Mucosa of rectum (tissue), 2 donors: ENCODE data around the gene PAPLN.

Source experiments
- H3K27ac ChIP-seq, 2 donors: one replicate each; pipeline ENCODE4 v1.7.0; 2013; ENCODE audit warnings: inconsistent platforms in 2 of 2, low read depth in 2 of 2, low read length in 2 of 2
- H3K27me3 ChIP-seq, 2 donors: one replicate each; pipeline ENCODE4 v1.7.0; 2013; ENCODE audit warnings: low read length in 2 of 2; ENCODE audit not compliant: control insufficient read depth in 2 of 2, insufficient read depth in 2 of 2
- H3K36me3 ChIP-seq, 2 donors: one replicate each; pipeline ENCODE4 v1.7.0; 2013; ENCODE audit warnings: low read length in 2 of 2; ENCODE audit not compliant: control insufficient read depth in 2 of 2, insufficient read depth in 2 of 2
- H3K4me1 ChIP-seq, 2 donors: one replicate each; pipeline ENCODE4 v1.7.0; 2013; ENCODE audit warnings: low read length in 2 of 2, mild to moderate bottlenecking in 1 of 2; ENCODE audit not compliant: control insufficient read depth in 2 of 2, insufficient read depth in 2 of 2
- H3K4me3 ChIP-seq, 2 donors: one replicate each; pipeline ENCODE4 v1.7.0; 2013; ENCODE audit warnings: low read length in 2 of 2
- H3K9ac ChIP-seq, 2 donors: one replicate each; pipeline ENCODE4 v1.7.0; 2013; ENCODE audit warnings: low read length in 2 of 2, low read depth in 1 of 2, mild to moderate bottlenecking in 1 of 2
- H3K9me3 ChIP-seq, 2 donors: one replicate each; pipeline ENCODE4 v1.7.0; 2013; ENCODE audit warnings: low read length in 2 of 2; ENCODE audit not compliant: control insufficient read depth in 2 of 2
- donor health status: healthy.
- donor health status: Normal muscosa, but diverticular disease.

Gene PAPLN

GRCh38 chr14:73265721-73266046 lies 28.4 kb downstream of the PAPLN start:
- H3K27ac ChIP-seq: no peak overlapping the region
- no peaks in the 10 kb centered on the region for H3K27me3 ChIP-seq
- peaks cover 0 to 2% of the 10 kb centered on the region in 2 donors for H3K4me1 ChIP-seq
- no peak overlapping the region for H3K9ac ChIP-seq
- H3K4me3 ChIP-seq: no peak overlapping the region
- H3K36me3 ChIP-seq: no peaks in the 10 kb centered on the region
- no peaks in the 10 kb centered on the region for H3K9me3 ChIP-seq

- Histone ChIP-seq H3K4me3 (no peak overlapping the region), H3K27me3 (no peaks in the 10 kb centered on the region), H3K9ac (no peak overlapping the region), H3K36me3 (no peaks in the 10 kb centered on the region), H3K27ac (no peak overlapping the region), H3K9me3 (no peaks in the 10 kb centered on the region), H3K4me1 (peaks cover 0 to 2% of the 10 kb centered on the region in 2 donors)
These were observed 29.0 kb downstream of the PAPLN start for GRCh38 chr14:73266317-73266716.

- Histone ChIP-seq H3K4me1 (peaks cover 0 to 2% of the 10 kb centered on the region in 2 donors), H3K9ac (no peak overlapping the region), H3K27ac (no peak overlapping the region), H3K4me3 (no peak overlapping the region), H3K9me3 (no peaks in the 10 kb centered on the region), H3K36me3 (peaks cover 2 to 4% of the 10 kb centered on the region in 2 donors), H3K27me3 (no peaks in the 10 kb centered on the region)
These were observed 30.2 kb downstream of the PAPLN start for GRCh38 chr14:73267474-73267873.

- Histone ChIP-seq H3K9ac (peak overlapping the region in 1 of 2 donors; percentile 34), H3K4me1 (peaks cover 0 to 2% of the 10 kb centered on the region in 2 donors), H3K27me3 (no peaks in the 10 kb centered on the region), H3K36me3 (peaks cover 11 to 15% of the 10 kb centered on the region in 2 donors), H3K9me3 (no peaks in the 10 kb centered on the region), H3K27ac (no peak overlapping the region), H3K4me3 (peak overlapping the region; percentile 36 to 53)
These were observed 32.6 kb downstream of the PAPLN start for GRCh38 chr14:73269729-73270531.

- peaks cover 27 to 36% of the 10 kb centered on the region in 2 donors for H3K36me3 ChIP-seq
- no peak overlapping the region for H3K27ac ChIP-seq
- no peak overlapping the region for H3K4me3 ChIP-seq
- no peak overlapping the region for H3K9ac ChIP-seq
- peaks cover 0 to 2% of the 10 kb centered on the region in 2 donors for H3K4me1 ChIP-seq
- no peaks in the 10 kb centered on the region for H3K27me3 ChIP-seq
- no peaks in the 10 kb centered on the region for H3K9me3 ChIP-seq
These were observed 35.1 kb downstream of the PAPLN start for GRCh38 chr14:73272393-73272792.

- H3K9me3 ChIP-seq: no peaks in the 10 kb centered on the region
- H3K4me3 ChIP-seq: no peak overlapping the region
- peaks cover 0 to 2% of the 10 kb centered on the region in 2 donors for H3K4me1 ChIP-seq
- peaks cover 29 to 39% of the 10 kb centered on the region in 2 donors for H3K36me3 ChIP-seq
- no peak overlapping the region for H3K9ac ChIP-seq
- no peaks in the 10 kb centered on the region for H3K27me3 ChIP-seq
- H3K27ac ChIP-seq: no peak overlapping the region
These were observed 36.5 kb downstream of the PAPLN start for GRCh38 chr14:73273799-73274198.

GRCh38 chr14:73276836-73277235 lies 39.5 kb downstream of the PAPLN start:
- no peak overlapping the region for H3K27ac ChIP-seq
- no peak overlapping the region for H3K4me3 ChIP-seq
- no peaks in the 10 kb centered on the region for H3K9me3 ChIP-seq
- H3K36me3 ChIP-seq: peaks cover 46 to 54% of the 10 kb centered on the region in 2 donors
- no peaks in the 10 kb centered on the region for H3K27me3 ChIP-seq
- no peaks in the 10 kb centered on the region for H3K4me1 ChIP-seq
- H3K9ac ChIP-seq: no peak overlapping the region

GRCh38 chr14:73277376-73277775 lies 40.1 kb downstream of the PAPLN start:
- Histone ChIP-seq H3K4me1 (no peaks in the 10 kb centered on the region), H3K36me3 (peaks cover 50 to 56% of the 10 kb centered on the region in 2 donors), H3K4me3 (no peak overlapping the region), H3K27me3 (no peaks in the 10 kb centered on the region), H3K27ac (no peak overlapping the region), H3K9me3 (no peaks in the 10 kb centered on the region), H3K9ac (no peak overlapping the region)

- H3K4me3 ChIP-seq: no peak overlapping the region
- H3K36me3 ChIP-seq: peaks cover 64 to 71% of the 10 kb centered on the region in 2 donors
- no peaks in the 10 kb centered on the region for H3K9me3 ChIP-seq
- no peaks in the 10 kb centered on the region for H3K27me3 ChIP-seq
- H3K9ac ChIP-seq: no peak overlapping the region
- no peaks in the 10 kb centered on the region for H3K4me1 ChIP-seq
- H3K27ac ChIP-seq: no peak overlapping the region
These were observed 43.6 kb downstream of the PAPLN start for GRCh38 chr14:73280903-73281302.

GRCh38 chr14:73283608-73284379 lies 46.5 kb downstream of the PAPLN start:
- Histone ChIP-seq H3K27me3 (no peaks in the 10 kb centered on the region), H3K4me1 (no peaks in the 10 kb centered on the region), H3K4me3 (no peak overlapping the region), H3K9ac (no peak overlapping the region), H3K27ac (no peak overlapping the region), H3K9me3 (no peaks in the 10 kb centered on the region), H3K36me3 (peaks cover 52 to 68% of the 10 kb centered on the region in 2 donors)
